Osteocyte (in vitro differentiated cells): Measurements from ENCODE around the gene CTSD. TPM values are rescaled to one million over a fixed set of nuclear protein-coding genes. Genes with fewer than 3 reads are reported as not detected.

Experiments used
- DNase-seq: peaks from one replicate; pipeline ENCODE4 v3.0.0; 2021; ENCODE audit warnings: mixed read lengths; ENCODE audit not compliant: unreplicated experiment; ENCODE audit errors: extremely low spot score
- H3K27ac Mint-ChIP-seq: one replicate; pipeline ENCODE4 v1.8.0; 2021; ENCODE audit warnings: mild to moderate bottlenecking, mixed read lengths; ENCODE audit not compliant: unreplicated experiment
- H3K27me3 Mint-ChIP-seq: one replicate; pipeline ENCODE4 v1.8.0; 2021; ENCODE audit warnings: mixed read lengths; ENCODE audit not compliant: unreplicated experiment
- H3K36me3 Mint-ChIP-seq: one replicate; pipeline ENCODE4 v1.8.0; 2021; ENCODE audit warnings: mixed read lengths; ENCODE audit not compliant: unreplicated experiment
- H3K4me1 Mint-ChIP-seq: one replicate; pipeline ENCODE4 v1.8.0; 2021; ENCODE audit warnings: mixed read lengths; ENCODE audit not compliant: unreplicated experiment
- H3K4me3 Mint-ChIP-seq: one replicate; pipeline ENCODE4 v1.8.0; 2021; ENCODE audit warnings: mild to moderate bottlenecking, moderate library complexity, mixed read lengths; ENCODE audit not compliant: unreplicated experiment
- H3K9me3 Mint-ChIP-seq: one replicate; pipeline ENCODE4 v1.8.0; 2021; ENCODE audit warnings: mixed read lengths; ENCODE audit not compliant: unreplicated experiment
- total RNA-seq: library from RNA; stranded (reverse); gene quantifications from 2 replicates; pipeline ENCODE4 v1.2.1, GENCODE V29; 2021
- TF ChIP-seq, protein P1 (sequence below): fragments of 200-600 bp; sonication (generic); IDR thresholded peaks from 2 replicates; pipeline ENCODE4 v1.5.0; 2021; ENCODE audit warnings: antibody characterized with exemption, mild to moderate bottlenecking, moderate library complexity

The CTSD gene
- total RNA-seq, 1 donor from 2014 or later, result 2,062 TPM

DNA sequence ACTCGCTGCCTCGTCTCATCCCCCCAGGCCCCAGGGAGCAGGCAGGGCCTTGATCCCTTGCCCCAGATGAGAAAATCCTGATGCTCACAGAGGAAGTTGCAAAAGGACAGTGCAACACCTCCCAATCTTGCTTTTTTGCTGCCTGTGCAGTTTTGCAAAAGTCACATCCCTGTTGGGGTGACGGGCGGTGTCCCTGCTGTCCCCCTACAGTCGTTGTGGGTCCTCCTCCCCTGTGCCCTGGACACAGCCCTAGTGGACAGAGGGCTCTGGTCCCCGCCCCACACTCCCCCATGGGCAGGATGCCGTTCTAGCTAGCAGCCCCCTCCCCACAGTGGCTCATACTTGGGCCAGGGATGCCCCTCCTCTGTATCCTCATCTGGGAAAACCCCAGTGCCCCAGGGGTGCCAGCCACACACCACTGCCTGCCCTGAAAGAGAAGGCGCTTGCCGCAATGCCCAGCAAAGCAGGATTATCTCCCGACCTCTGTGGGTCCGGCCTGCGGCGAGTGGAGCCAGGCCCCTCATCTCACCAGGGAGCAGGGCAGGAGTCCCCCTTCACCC is 18.4 kb upstream of the CTSD start:
- Mint-ChIP-seq H3K27me3 (no peaks in the 10 kb centered on the region), H3K27ac (no peak overlapping the region), H3K4me3 (no peak overlapping the region), H3K36me3 (peaks cover 4% of the 10 kb centered on the region), H3K4me1 (peaks cover 54% of the 10 kb centered on the region), H3K9me3 (no peaks in the 10 kb centered on the region)
- no peak for DNase-seq
- TF ChIP-seq, protein P1, sequence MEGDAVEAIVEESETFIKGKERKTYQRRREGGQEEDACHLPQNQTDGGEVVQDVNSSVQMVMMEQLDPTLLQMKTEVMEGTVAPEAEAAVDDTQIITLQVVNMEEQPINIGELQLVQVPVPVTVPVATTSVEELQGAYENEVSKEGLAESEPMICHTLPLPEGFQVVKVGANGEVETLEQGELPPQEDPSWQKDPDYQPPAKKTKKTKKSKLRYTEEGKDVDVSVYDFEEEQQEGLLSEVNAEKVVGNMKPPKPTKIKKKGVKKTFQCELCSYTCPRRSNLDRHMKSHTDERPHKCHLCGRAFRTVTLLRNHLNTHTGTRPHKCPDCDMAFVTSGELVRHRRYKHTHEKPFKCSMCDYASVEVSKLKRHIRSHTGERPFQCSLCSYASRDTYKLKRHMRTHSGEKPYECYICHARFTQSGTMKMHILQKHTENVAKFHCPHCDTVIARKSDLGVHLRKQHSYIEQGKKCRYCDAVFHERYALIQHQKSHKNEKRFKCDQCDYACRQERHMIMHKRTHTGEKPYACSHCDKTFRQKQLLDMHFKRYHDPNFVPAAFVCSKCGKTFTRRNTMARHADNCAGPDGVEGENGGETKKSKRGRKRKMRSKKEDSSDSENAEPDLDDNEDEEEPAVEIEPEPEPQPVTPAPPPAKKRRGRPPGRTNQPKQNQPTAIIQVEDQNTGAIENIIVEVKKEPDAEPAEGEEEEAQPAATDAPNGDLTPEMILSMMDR, result no peak

DNA sequence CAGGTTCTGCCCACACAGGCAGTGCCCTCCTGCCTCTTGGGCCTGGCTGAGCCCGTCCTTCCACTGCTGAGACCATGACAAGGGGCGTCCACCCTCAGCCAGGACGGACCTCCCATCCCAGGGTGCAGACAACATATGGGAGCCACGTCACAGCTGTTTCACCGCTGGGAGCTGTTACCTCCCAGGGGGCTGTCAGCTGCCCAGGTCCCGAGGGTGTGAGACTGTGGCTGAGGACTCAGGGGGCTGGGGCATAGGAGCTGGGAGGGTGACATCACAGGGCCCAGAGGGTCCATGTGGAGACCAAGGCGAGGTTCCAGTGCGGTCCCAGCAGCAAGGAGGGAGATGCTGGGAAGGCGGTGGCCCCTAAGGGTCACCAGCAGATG is 17.9 kb upstream of the CTSD start:
- H3K27ac Mint-ChIP-seq, result peak overlapping the region; percentile 10
- TF ChIP-seq, protein P1, result no peak
- H3K9me3 Mint-ChIP-seq, result no peaks in the 10 kb centered on the region
- peaks cover 54% of the 10 kb centered on the region for H3K4me1 Mint-ChIP-seq
- no peak for DNase-seq
- no peaks in the 10 kb centered on the region for H3K27me3 Mint-ChIP-seq
- no peak overlapping the region for H3K4me3 Mint-ChIP-seq
- H3K36me3 Mint-ChIP-seq, result peaks cover 4% of the 10 kb centered on the region

DNA sequence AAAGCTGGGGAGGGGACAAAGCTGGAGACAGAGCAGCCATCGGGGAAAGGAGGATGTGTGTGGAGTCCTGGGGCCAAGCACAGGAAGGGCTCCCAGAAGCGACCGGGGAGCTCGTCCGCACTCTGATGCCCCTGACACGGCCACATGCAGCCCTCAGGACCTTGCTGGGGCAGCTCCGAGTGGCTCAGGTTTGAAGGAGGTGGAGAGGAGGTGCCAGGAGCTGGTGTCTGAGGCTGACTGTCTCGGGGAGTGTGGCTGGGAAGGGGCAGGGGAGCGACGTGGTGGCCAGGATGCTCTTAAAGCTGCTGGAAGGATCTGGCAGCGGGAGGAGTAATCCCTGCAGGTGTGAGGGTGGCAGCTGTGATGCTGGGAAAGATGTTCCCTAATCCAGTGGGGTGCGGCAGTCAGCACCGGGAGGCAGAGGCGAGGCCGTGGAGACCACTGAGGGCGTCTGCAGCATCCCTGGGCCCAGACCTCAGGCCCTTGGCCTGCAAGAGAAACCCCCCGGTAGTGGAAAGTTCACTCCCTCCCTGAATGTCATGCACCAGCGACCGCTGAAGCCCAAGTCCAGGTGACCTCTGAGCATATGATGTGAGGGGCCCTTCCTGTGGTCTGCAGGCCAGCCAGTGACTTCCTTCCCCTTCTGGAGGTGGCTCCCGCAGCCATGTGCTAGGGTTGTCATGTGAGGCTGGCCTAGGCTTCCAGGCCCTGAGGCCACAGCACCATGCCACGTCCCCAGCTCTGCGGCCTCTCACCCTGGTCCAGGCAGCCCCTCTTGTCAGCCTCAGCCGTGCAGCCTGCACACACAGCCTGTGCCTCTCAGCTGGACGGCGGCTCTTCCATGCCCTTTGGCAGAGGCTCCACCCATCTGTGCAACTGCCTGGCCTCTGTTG is 17.2 kb upstream of the CTSD start:
- Mint-ChIP-seq H3K36me3 (no peaks in the 10 kb centered on the region), H3K27ac (peak overlapping the region; percentile 10), H3K9me3 (no peaks in the 10 kb centered on the region), H3K4me3 (no peak overlapping the region), H3K4me1 (peaks cover 51% of the 10 kb centered on the region), H3K27me3 (no peaks in the 10 kb centered on the region)
- TF ChIP-seq, protein P1, result no peak
- no peak for DNase-seq

DNA sequence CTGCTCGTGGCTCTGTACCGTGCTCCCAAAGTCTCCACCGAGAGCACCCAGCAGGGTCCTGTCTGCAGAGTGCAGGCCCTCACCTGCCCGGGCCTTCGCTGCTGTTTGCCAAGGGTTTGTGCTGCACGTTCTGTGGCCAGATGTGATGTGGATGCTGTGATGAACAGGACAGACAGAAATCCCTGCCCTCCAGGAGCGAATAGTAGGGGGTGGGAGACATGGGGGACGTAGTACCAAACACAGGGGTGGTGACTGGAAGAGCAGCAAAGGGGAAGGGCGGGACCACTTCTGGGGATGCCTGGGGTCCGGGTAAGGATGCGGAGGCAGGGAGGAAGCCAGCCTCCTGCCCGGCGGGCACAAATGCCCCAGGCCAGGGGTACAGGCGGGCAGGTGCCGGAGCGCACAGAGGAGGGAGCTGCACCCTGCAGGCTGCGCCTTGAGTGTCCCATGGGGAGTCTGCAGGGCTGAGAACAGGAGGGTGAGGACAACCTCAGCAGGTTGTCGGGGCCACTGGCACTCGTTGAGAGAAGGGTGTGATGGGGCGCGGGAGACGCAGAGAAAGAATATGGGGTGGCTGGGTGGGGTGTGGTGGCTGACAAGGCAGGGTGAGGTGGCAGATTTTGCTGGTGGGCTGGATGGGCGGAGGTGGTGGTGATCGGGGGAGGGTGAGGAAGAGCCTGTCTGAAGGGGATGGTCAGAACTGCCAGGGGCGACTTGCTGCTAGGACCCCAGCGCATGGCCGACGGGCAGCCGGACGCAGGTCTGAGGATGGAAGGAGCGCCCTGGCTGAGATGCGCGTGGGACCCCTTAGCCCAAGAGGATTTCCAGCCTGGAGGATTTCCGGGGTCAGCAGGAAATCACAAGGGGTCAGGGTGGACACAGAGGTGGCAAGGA is 16.3 kb upstream of the CTSD start:
- Mint-ChIP-seq H3K4me1 (peaks cover 44% of the 10 kb centered on the region), H3K27me3 (no peaks in the 10 kb centered on the region), H3K9me3 (no peaks in the 10 kb centered on the region), H3K4me3 (no peak overlapping the region), H3K27ac (no peak overlapping the region), H3K36me3 (no peaks in the 10 kb centered on the region)
- no peak for DNase-seq
- TF ChIP-seq, protein P1, result no peak
